IMR-90 (cell line): ENCODE measurements around the gene EXOC3L4. TPM values are rescaled to one million over a fixed set of nuclear protein-coding genes. Genes with fewer than 3 reads are reported as not detected.

Source experiments
- ATAC-seq: fragments of 200-7000 bp; cut with Tn5 transposase; 2 replicates; pipeline ENCODE4 v1.9.1; 2020; ENCODE audit warnings: low read depth, mild to moderate bottlenecking, moderate library complexity
- BruUV-seq: library from RNA; stranded (reverse); fragments of 400-500 nt; replicated peaks from 2 replicates; lab custom pipeline; 2021; lab: Mats Ljungman, UMichigan
- CTCF ChIA-PET: fragments of 300-600 bp; formaldehyde crosslinking; extraction: SDS; loops from one replicate; lab custom pipeline; 2021; ENCODE audit warnings: antibody characterized with exemption; lab: Yijun Ruan, JAX
- POLR2A ChIA-PET: fragments of 300-600 bp; sonication (Branson Sonifier 250); formaldehyde crosslinking; loops from one replicate; lab custom pipeline; 2022; ENCODE audit warnings: antibody characterized with exemption; ENCODE audit not compliant: unreplicated experiment; lab: Charles Lee
- DNase-seq: peaks from one replicate; pipeline ENCODE4 v3.0.0; 2013
- H2AFZ ChIP-seq: replicated peaks from 2 replicates; pipeline ENCODE3; 2013; ENCODE audit warnings: low read length, mild to moderate bottlenecking; ENCODE audit not compliant: poor library complexity
- H2AK5ac ChIP-seq: 2 replicates; pipeline ENCODE4 v1.6.1; 2013; ENCODE audit warnings: low read depth, low read length, inconsistent platforms
- H2AK9ac ChIP-seq: replicated peaks from 2 replicates; pipeline ENCODE3; 2013; ENCODE audit warnings: mild to moderate bottlenecking, low read depth, low read length, moderate library complexity; ENCODE audit not compliant: poor library complexity
- H2BK120ac ChIP-seq: 2 replicates; pipeline ENCODE4 v1.6.1; 2013; ENCODE audit warnings: low read depth, low read length, inconsistent platforms
- H2BK15ac ChIP-seq: 3 replicates; pipeline ENCODE4 v1.6.1; 2013; ENCODE audit warnings: low read depth, low read length, inconsistent platforms
- H2BK20ac ChIP-seq: 2 replicates; pipeline ENCODE4 v1.6.1; 2013; ENCODE audit warnings: low read depth, mild to moderate bottlenecking, inconsistent platforms, low read length, moderate library complexity
- H2BK5ac ChIP-seq: 2 replicates; pipeline ENCODE4 v1.6.1; 2013; ENCODE audit warnings: mild to moderate bottlenecking, low read depth, low read length, inconsistent platforms; ENCODE audit not compliant: poor library complexity, severe bottlenecking
- H3K14ac ChIP-seq: replicated peaks from 2 replicates; pipeline ENCODE4 v1.6.1; 2013; ENCODE audit warnings: low read depth, low read length, inconsistent platforms
- H3K18ac ChIP-seq: 2 replicates; pipeline ENCODE4 v1.6.1; 2013; ENCODE audit warnings: low read depth, low read length, control low read depth
- H3K23ac ChIP-seq: 2 replicates; pipeline ENCODE4 v1.6.1; 2013; ENCODE audit warnings: low read depth, low read length, inconsistent platforms
- H3K27ac ChIP-seq: 2 replicates; pipeline ENCODE4 v1.5.1; 2013; ENCODE audit warnings: mild to moderate bottlenecking, control low read depth, low read length; ENCODE audit not compliant: insufficient read depth
- H3K27me3 ChIP-seq: 2 replicates; pipeline ENCODE4 v1.6.1; 2013; ENCODE audit warnings: low read length; ENCODE audit not compliant: control insufficient read depth, insufficient read depth
- H3K36me3 ChIP-seq: 2 replicates; pipeline ENCODE4 v1.6.1; 2013; ENCODE audit warnings: low read length, mixed read lengths; ENCODE audit not compliant: control insufficient read depth, insufficient read depth
- H3K4ac ChIP-seq: 2 replicates; pipeline ENCODE4 v1.6.1; 2013; ENCODE audit warnings: low read depth, low read length, inconsistent platforms
- H3K4me1 ChIP-seq: 2 replicates; pipeline ENCODE4 v1.6.1; 2013; ENCODE audit warnings: low read length, mixed read lengths; ENCODE audit not compliant: control insufficient read depth, insufficient read depth
- H3K4me2 ChIP-seq: 2 replicates; pipeline ENCODE4 v1.6.1; 2013; ENCODE audit warnings: low read depth, mild to moderate bottlenecking, control low read depth, low read length, moderate library complexity
- H3K4me3 ChIP-seq: 2 replicates; pipeline ENCODE4 v1.5.1; 2013; ENCODE audit warnings: low read depth, mild to moderate bottlenecking, control low read depth, low read length, moderate library complexity; ENCODE audit not compliant: insufficient read depth
- H3K56ac ChIP-seq: 2 replicates; pipeline ENCODE4 v1.6.1; 2013; ENCODE audit warnings: low read length, inconsistent platforms; ENCODE audit not compliant: insufficient read depth; ENCODE audit errors: extremely low read depth
- H3K79me1 ChIP-seq, 2 experiments: 2 replicates each; pipeline ENCODE4 v1.6.1; 2013; ENCODE audit warnings: low read length in 2 of 2, inconsistent platforms in 1 of 2, low read depth in 1 of 2
- H3K9ac ChIP-seq: 2 replicates; pipeline ENCODE4 v1.6.1; 2013; ENCODE audit warnings: low read depth, low read length, control low read depth
- H3K9me1 ChIP-seq: 2 replicates; pipeline ENCODE4 v1.6.1; 2013; ENCODE audit warnings: low read length, inconsistent platforms; ENCODE audit not compliant: insufficient read depth
- H3K9me3 ChIP-seq: 2 replicates; pipeline ENCODE4 v1.6.1; 2013; ENCODE audit warnings: low read length; ENCODE audit not compliant: control insufficient read depth, insufficient read depth
- H4K20me1 ChIP-seq: 2 replicates; pipeline ENCODE4 v1.6.1; 2013; ENCODE audit warnings: low read length, inconsistent platforms; ENCODE audit not compliant: insufficient read depth
- H4K5ac ChIP-seq: 2 replicates; pipeline ENCODE4 v1.6.1; 2013; ENCODE audit warnings: mild to moderate bottlenecking, low read depth, low read length, control low read depth
- H4K8ac ChIP-seq, 2 experiments: 2 replicates each; pipeline ENCODE4 v1.6.1; 2013; ENCODE audit warnings: low read depth in 2 of 2, low read length in 2 of 2, control low read depth in 1 of 2, inconsistent platforms in 1 of 2
- H4K91ac ChIP-seq: 2 replicates; pipeline ENCODE4 v1.6.1; 2013; ENCODE audit warnings: low read depth, low read length, inconsistent platforms; ENCODE audit not compliant: insufficient read depth
- BHLHE40 ChIP-seq: fragments of 150-350 bp; IDR thresholded peaks from 2 replicates; pipeline ENCODE4 v1.6.1; 2016; ENCODE audit warnings: mild to moderate bottlenecking, low read depth, low read length
- CHD1 ChIP-seq: IDR thresholded peaks from 2 replicates; pipeline ENCODE4 v1.6.1; 2012; ENCODE audit warnings: low read depth, low read length, improper control_type of control experiment
- ELK1 ChIP-seq: fragments of 150-350 bp; IDR thresholded peaks from 2 replicates; pipeline ENCODE4 v1.6.1; 2016; ENCODE audit warnings: low read depth, mild to moderate bottlenecking, low read length, moderate library complexity, borderline replicate concordance
- FOS ChIP-seq: fragments of 150-350 bp; IDR thresholded peaks from 2 replicates; pipeline ENCODE4 v1.6.1; 2016; ENCODE audit warnings: low read depth, low read length
- MAZ ChIP-seq: IDR thresholded peaks from 2 replicates; pipeline ENCODE4 v1.6.1; 2012; ENCODE audit warnings: low read depth, mild to moderate bottlenecking, low read length, improper control_type of control experiment, moderate library complexity, borderline replicate concordance
- MXI1 ChIP-seq: IDR thresholded peaks from 2 replicates; pipeline ENCODE4 v1.6.1; 2012; ENCODE audit warnings: low read depth, mild to moderate bottlenecking, low read length, moderate library complexity, borderline replicate concordance
- POLR2A ChIP-seq: IDR thresholded peaks from 2 replicates; pipeline ENCODE4 v1.6.1; 2012; ENCODE audit warnings: mild to moderate bottlenecking, low read depth, low read length
- RAD21 ChIP-seq: IDR thresholded peaks from 2 replicates; pipeline ENCODE4 v1.6.1; 2012; ENCODE audit warnings: low read length, improper control_type of control experiment
- RCOR1 ChIP-seq: IDR thresholded peaks from 2 replicates; pipeline ENCODE4 v1.6.1; 2012; ENCODE audit warnings: mild to moderate bottlenecking, low read length, improper control_type of control experiment; ENCODE audit not compliant: insufficient replicate concordance
- SMC3 ChIP-seq: fragments of 150-350 bp; IDR thresholded peaks from 2 replicates; pipeline ENCODE4 v1.6.1; 2016; ENCODE audit warnings: low read depth, mild to moderate bottlenecking, antibody characterized with exemption, low read length, moderate library complexity
- WGBS, 2 experiments: methylation state at CpG; one replicate each; pipeline versions ENCODE4 v1.1.5 to v1.1.7; 2013; ENCODE audit warnings: missing lambda C conversion rate in 2 of 2; ENCODE audit not compliant: insufficient read length in 1 of 2; ENCODE audit errors: extremely low coverage in 2 of 2; 5-methylcytosine and 5-hydroxymethylcytosine counted together
- dilution Hi-C: fragments of 300-500 bp; cut with HindIII; formaldehyde crosslinking; loops from one replicate; pipeline ENCODE4 v1.14.3; 2018; ENCODE audit warnings: low sequenced_read_pairs; ENCODE audit not compliant: unreplicated experiment
- in situ Hi-C: fragments of 300-500 bp; cut with MboI; formaldehyde crosslinking; loops from 3 replicates; pipeline ENCODE4 v1.14.3; 2019; ENCODE audit warnings: low sequenced_read_pairs, inconsistent platforms, mixed read lengths
- intact Hi-C: fragments of 100-400 bp; cut with micrococcal nuclease; formaldehyde crosslinking; loops from 2 replicates; pipeline ENCODE4 v1.10.0; 2022
- polyA plus RNA-seq, 3 experiments: library from polyadenylated mRNA; depleted of rRNA; stranded (reverse); fragments of >200 nt; gene quantifications; 2 replicates each; pipeline ENCODE4 v1.2.3, GENCODE V29; 2012; ENCODE audit warnings: low replicate concordance in 1 of 3
- total RNA-seq: library from RNA; depleted of rRNA; stranded (reverse); fragments of >200 nt; gene quantifications from 2 replicates; pipeline ENCODE4 v1.2.3, GENCODE V29; 2012
- TF ChIP-seq, protein P1 (sequence below): fragments of 150-350 bp; IDR thresholded peaks from 2 replicates; pipeline ENCODE4 v1.6.1; 2017; ENCODE audit warnings: mild to moderate bottlenecking, antibody characterized with exemption, low read length, low read depth
- TF ChIP-seq, protein P2 (sequence below): conservative IDR thresholded peaks from 2 replicates; pipeline ENCODE4 v1.5.1; 2012; ENCODE audit warnings: mild to moderate bottlenecking, low read depth, low read length, improper control_type of control experiment

Gene EXOC3L4
- total and polyA plus RNA-seq, 2 of the 4 experiments (the other 2 are of a cell fraction), result not detected

DNA sequence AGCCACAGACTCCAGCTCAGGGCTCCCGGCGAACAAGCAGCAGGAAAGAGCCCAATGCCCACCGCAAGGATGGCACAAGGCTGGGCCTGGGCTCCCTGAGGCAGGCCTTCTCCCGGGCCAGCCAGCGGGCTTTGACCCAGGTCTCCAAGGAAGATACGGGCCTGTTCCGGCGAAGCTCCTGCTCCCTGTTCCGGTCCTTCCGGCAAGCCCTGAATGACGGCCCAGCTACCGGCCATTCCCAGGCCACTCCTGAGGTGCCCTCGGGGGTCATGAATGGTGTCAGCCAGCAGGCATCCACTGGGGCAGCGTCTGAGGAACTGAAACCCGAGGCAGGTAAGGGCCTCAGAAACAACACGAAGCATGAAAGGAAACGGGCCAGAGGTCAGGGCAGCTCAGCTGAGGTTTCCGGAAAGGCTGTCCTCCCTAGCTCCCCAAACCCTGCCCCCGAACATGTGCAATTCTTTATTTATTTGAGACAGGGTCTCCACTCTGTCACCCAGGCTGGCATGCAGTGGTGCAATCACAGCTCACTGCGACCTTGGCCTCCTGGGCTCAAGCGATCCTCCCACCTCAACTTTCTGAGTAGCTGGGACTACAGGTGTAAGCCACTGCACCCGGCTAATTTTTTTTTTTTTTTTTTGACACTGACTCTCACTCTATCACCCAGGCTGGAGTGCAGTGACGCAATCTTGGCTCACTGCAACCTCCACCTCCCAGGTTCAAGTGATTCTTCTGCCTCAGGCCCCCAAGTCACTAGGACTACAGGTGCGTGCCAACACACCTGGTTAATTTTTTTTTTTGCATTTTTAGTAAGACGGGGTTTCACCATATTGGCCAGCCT, 6.0 kb downstream of the EXOC3L4 start:
- POLR2A ChIA-PET, result no interaction called here

More for the DNA sequence above, 6.0 kb downstream of the EXOC3L4 start:
- no peak overlapping the region for H3K4me2 ChIP-seq
- H3K79me1 ChIP-seq, result no peaks in the 10 kb centered on the region
- no peak overlapping the region for H2AFZ ChIP-seq
- H4K91ac ChIP-seq, result no peak overlapping the region
- no peak overlapping the region for H2AK9ac ChIP-seq
- H4K20me1 ChIP-seq, result no peaks in the 10 kb centered on the region; the same call in 1 of the 2 replicates
- no peak for DNase-seq
- in situ Hi-C loops (no loop called here), intact Hi-C loops (no loop called here), dilution Hi-C loops (no loop called here)
- no peak overlapping the region for H2BK5ac ChIP-seq
- H3K27me3 ChIP-seq, result peaks cover 61% of the 10 kb centered on the region
- no peak overlapping the region for H3K18ac ChIP-seq
- no TSS peak for BruUV-seq
- CTCF ChIA-PET, result interaction anchor here (1.5 kb wide), 1 partner anchor 89 kb away, joined by 3 read pairs; no protein-coding TSS in a partner anchor
- H3K4me3 ChIP-seq, result no peak overlapping the region
- 80% methylated on average over 20 of the region's 25 CpGs; no CpG with 5 or more reads in 1 of the 2 experiments for WGBS, 2 experiments
- ATAC-seq, result no peak
- H3K9ac ChIP-seq, result no peak overlapping the region
- H3K36me3 ChIP-seq, result no peaks in the 10 kb centered on the region
- H3K23ac ChIP-seq, result no peak overlapping the region
- no peaks in the 10 kb centered on the region for H3K9me1 ChIP-seq
- no peak overlapping the region for H2BK15ac ChIP-seq
- no peak overlapping the region for H3K56ac ChIP-seq
- no peaks in the 10 kb centered on the region; the same call in 1 of the 2 replicates for H3K9me3 ChIP-seq
- H2BK20ac ChIP-seq, result no peak overlapping the region
- no peak overlapping the region for H4K8ac ChIP-seq
- H3K4me1 ChIP-seq, result peaks cover 3% of the 10 kb centered on the region; the same call in 1 of the 2 replicates
- H4K5ac ChIP-seq, result no peak overlapping the region
- no peak overlapping the region for H2AK5ac ChIP-seq
- no peak overlapping the region for H3K4ac ChIP-seq
- no peak overlapping the region for H3K27ac ChIP-seq
- H3K14ac ChIP-seq, result no peak overlapping the region
- H2BK120ac ChIP-seq, result no peak overlapping the region
- no peak for TF ChIP-seq BHLHE40
- no peak for TF ChIP-seq POLR2A
- TF ChIP-seq, protein P1, sequence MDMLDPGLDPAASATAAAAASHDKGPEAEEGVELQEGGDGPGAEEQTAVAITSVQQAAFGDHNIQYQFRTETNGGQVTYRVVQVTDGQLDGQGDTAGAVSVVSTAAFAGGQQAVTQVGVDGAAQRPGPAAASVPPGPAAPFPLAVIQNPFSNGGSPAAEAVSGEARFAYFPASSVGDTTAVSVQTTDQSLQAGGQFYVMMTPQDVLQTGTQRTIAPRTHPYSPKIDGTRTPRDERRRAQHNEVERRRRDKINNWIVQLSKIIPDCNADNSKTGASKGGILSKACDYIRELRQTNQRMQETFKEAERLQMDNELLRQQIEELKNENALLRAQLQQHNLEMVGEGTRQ, result no peak
- TF ChIP-seq ELK1, result no peak
- no peak for TF ChIP-seq MXI1
- TF ChIP-seq, protein P2, sequence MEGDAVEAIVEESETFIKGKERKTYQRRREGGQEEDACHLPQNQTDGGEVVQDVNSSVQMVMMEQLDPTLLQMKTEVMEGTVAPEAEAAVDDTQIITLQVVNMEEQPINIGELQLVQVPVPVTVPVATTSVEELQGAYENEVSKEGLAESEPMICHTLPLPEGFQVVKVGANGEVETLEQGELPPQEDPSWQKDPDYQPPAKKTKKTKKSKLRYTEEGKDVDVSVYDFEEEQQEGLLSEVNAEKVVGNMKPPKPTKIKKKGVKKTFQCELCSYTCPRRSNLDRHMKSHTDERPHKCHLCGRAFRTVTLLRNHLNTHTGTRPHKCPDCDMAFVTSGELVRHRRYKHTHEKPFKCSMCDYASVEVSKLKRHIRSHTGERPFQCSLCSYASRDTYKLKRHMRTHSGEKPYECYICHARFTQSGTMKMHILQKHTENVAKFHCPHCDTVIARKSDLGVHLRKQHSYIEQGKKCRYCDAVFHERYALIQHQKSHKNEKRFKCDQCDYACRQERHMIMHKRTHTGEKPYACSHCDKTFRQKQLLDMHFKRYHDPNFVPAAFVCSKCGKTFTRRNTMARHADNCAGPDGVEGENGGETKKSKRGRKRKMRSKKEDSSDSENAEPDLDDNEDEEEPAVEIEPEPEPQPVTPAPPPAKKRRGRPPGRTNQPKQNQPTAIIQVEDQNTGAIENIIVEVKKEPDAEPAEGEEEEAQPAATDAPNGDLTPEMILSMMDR, result no peak
- no peak for TF ChIP-seq SMC3
- TF ChIP-seq FOS, result no peak
- TF ChIP-seq RCOR1, result no peak
- no peak for TF ChIP-seq MAZ
- TF ChIP-seq CHD1, result no peak
- no peak for TF ChIP-seq RAD21
